Central memory CD8-positive, alpha-beta T cell (primary cell): Measurements from ENCODE around the gene SF1.

Source experiments
- ATAC-seq: fragments of 150-1000 bp; cut with Tn5 transposase; replicated peaks from 2 replicates; pipeline ENCODE4 v1.10.0; 2022; ENCODE audit warnings: mild to moderate bottlenecking, moderate FRiP score, moderate number of reproducible peaks; ENCODE audit not compliant: poor library complexity, severe bottlenecking; ENCODE audit errors: extremely low read depth
- DNase-seq, 2 donors: peaks; one replicate each; pipeline ENCODE4 v3.0.0; 2021; ENCODE audit warnings: low spot score in 2 of 2
- H3K27ac Mint-ChIP-seq: one replicate; pipeline ENCODE4 v1.8.0; 2022; ENCODE audit warnings: low read depth, mild to moderate bottlenecking, moderate library complexity, mixed read lengths
- H3K27me3 Mint-ChIP-seq: one replicate; pipeline ENCODE4 v1.8.0; 2022; ENCODE audit warnings: mixed read lengths
- H3K36me3 Mint-ChIP-seq: one replicate; pipeline ENCODE4 v1.8.0; 2022; ENCODE audit warnings: mild to moderate bottlenecking, moderate library complexity, mixed read lengths; ENCODE audit not compliant: insufficient read depth
- H3K4me1 Mint-ChIP-seq: one replicate; pipeline ENCODE4 v1.8.0; 2022; ENCODE audit warnings: mixed read lengths
- H3K4me3 Mint-ChIP-seq: one replicate; pipeline ENCODE4 v1.8.0; 2022; ENCODE audit warnings: mild to moderate bottlenecking, moderate library complexity, mixed read lengths
- H3K9me3 Mint-ChIP-seq: one replicate; pipeline ENCODE4 v1.8.0; 2022; ENCODE audit warnings: mixed read lengths

Gene SF1

GRCh38 chr11:64767344-64768299, 10.7 kb downstream of the SF1 start:
- H3K27me3 Mint-ChIP-seq, result no peaks in the 10 kb centered on the region
- H3K4me1 Mint-ChIP-seq, result peaks cover 88% of the 10 kb centered on the region
- peaks cover 95% of the 10 kb centered on the region for H3K36me3 Mint-ChIP-seq
- H3K4me3 Mint-ChIP-seq, result peak overlapping the region; percentile 71
- DNase-seq, result peak; percentile 71 to 85
- H3K27ac Mint-ChIP-seq, result peak overlapping the region; percentile 89
- no peaks in the 10 kb centered on the region for H3K9me3 Mint-ChIP-seq
- peak; percentile 16 for ATAC-seq

GRCh38 chr11:64766881-64767280, 11.5 kb downstream of the SF1 start:
- Mint-ChIP-seq H3K9me3 (no peaks in the 10 kb centered on the region), H3K4me1 (peaks cover 88% of the 10 kb centered on the region), H3K27me3 (no peaks in the 10 kb centered on the region), H3K36me3 (peaks cover 94% of the 10 kb centered on the region), H3K27ac (peak overlapping the region; percentile 89), H3K4me3 (peak overlapping the region; percentile 53)
- DNase-seq, result no peak
- no peak for ATAC-seq

GRCh38 chr11:64765851-64766665, 12.3 kb downstream of the SF1 start:
- Mint-ChIP-seq H3K27ac (peak overlapping the region; percentile 89), H3K4me1 (peaks cover 85% of the 10 kb centered on the region), H3K4me3 (peak overlapping the region; percentile 76), H3K27me3 (no peaks in the 10 kb centered on the region), H3K9me3 (no peaks in the 10 kb centered on the region), H3K36me3 (peaks cover 92% of the 10 kb centered on the region)
- no peak for ATAC-seq
- DNase-seq, result no peak

- peaks cover 90% of the 10 kb centered on the region for H3K36me3 Mint-ChIP-seq
- peaks cover 85% of the 10 kb centered on the region for H3K4me1 Mint-ChIP-seq
- H3K4me3 Mint-ChIP-seq, result peak overlapping the region; percentile 76
- ATAC-seq (no peak), DNase-seq (no peak)
- H3K9me3 Mint-ChIP-seq, result no peaks in the 10 kb centered on the region
- H3K27ac Mint-ChIP-seq, result peak overlapping the region; percentile 89
- H3K27me3 Mint-ChIP-seq, result no peaks in the 10 kb centered on the region
Observed at GRCh38 chr11:64765291-64765850, 13.0 kb downstream of the SF1 start.

GRCh38 chr11:64764753-64765152, 13.6 kb downstream of the SF1 start:
- Mint-ChIP-seq H3K36me3 (peaks cover 90% of the 10 kb centered on the region), H3K27me3 (no peaks in the 10 kb centered on the region), H3K27ac (peak overlapping the region; percentile 89), H3K9me3 (no peaks in the 10 kb centered on the region), H3K4me1 (peaks cover 88% of the 10 kb centered on the region), H3K4me3 (peak overlapping the region; percentile 76)
- no peak for ATAC-seq
- DNase-seq, result no peak

GRCh38 chr11:64764040-64764611, 14.2 kb downstream of the SF1 start:
- Mint-ChIP-seq H3K4me1 (peaks cover 86% of the 10 kb centered on the region), H3K27ac (peak overlapping the region; percentile 89), H3K9me3 (no peaks in the 10 kb centered on the region), H3K4me3 (peak overlapping the region; percentile 76), H3K36me3 (peaks cover 87% of the 10 kb centered on the region), H3K27me3 (no peaks in the 10 kb centered on the region)
- ATAC-seq (peak; percentile 70), DNase-seq (peak in 1 of 2 donors; percentile 73)

- Mint-ChIP-seq H3K9me3 (no peaks in the 10 kb centered on the region), H3K27me3 (no peaks in the 10 kb centered on the region), H3K4me3 (peak overlapping the region; percentile 76), H3K4me1 (peaks cover 83% of the 10 kb centered on the region), H3K27ac (peak overlapping the region; percentile 89), H3K36me3 (peaks cover 83% of the 10 kb centered on the region)
- no peak for DNase-seq
- no peak for ATAC-seq
Observed at GRCh38 chr11:64763526-64764039, 14.8 kb downstream of the SF1 start.

GRCh38 chr11:64762674-64763525, 15.4 kb downstream of the SF1 start:
- ATAC-seq, result peak; percentile 9
- Mint-ChIP-seq H3K4me3 (peak overlapping the region; percentile 76), H3K36me3 (peaks cover 78% of the 10 kb centered on the region), H3K27me3 (no peaks in the 10 kb centered on the region), H3K4me1 (peaks cover 78% of the 10 kb centered on the region), H3K27ac (peak overlapping the region; percentile 89), H3K9me3 (no peaks in the 10 kb centered on the region)
- DNase-seq, result no peak

- H3K36me3 Mint-ChIP-seq, result peaks cover 74% of the 10 kb centered on the region
- no peaks in the 10 kb centered on the region for H3K27me3 Mint-ChIP-seq
- DNase-seq (no peak), ATAC-seq (no peak)
- H3K9me3 Mint-ChIP-seq, result no peaks in the 10 kb centered on the region
- H3K27ac Mint-ChIP-seq, result peak overlapping the region; percentile 89
- H3K4me3 Mint-ChIP-seq, result peak overlapping the region; percentile 76
- H3K4me1 Mint-ChIP-seq, result peaks cover 72% of the 10 kb centered on the region
Observed at GRCh38 chr11:64762277-64762673, 16.1 kb downstream of the SF1 start.

- Mint-ChIP-seq H3K9me3 (no peaks in the 10 kb centered on the region), H3K27ac (peak overlapping the region; percentile 78), H3K4me1 (peaks cover 62% of the 10 kb centered on the region), H3K27me3 (no peaks in the 10 kb centered on the region), H3K36me3 (peaks cover 67% of the 10 kb centered on the region), H3K4me3 (peak overlapping the region; percentile 76)
- no peak for ATAC-seq
- no peak for DNase-seq
Observed at GRCh38 chr11:64760759-64761420, 17.5 kb downstream of the SF1 start.
